ENCODE measurements around the gene C13orf46. TPM values are rescaled to one million over a fixed set of nuclear protein-coding genes. Genes with fewer than 3 reads are reported as not detected.

Gene C13orf46
- total RNA-seq, 6 experiments from 2014 or later, result 1.4 to 2.5 (median 2.0) TPM

GRCh38 chr13:113924184-113924901 lies 49.5 kb downstream of the C13orf46 start:
- no peak overlapping the region for H3K27ac Mint-ChIP-seq
- H3K4me3 Mint-ChIP-seq, result no peak overlapping the region
- DNase-seq, result no peak
- H3K36me3 Mint-ChIP-seq (ENCODE audit: low read depth), result peaks cover 54% of the 10 kb centered on the region
- peaks cover 31% of the 10 kb centered on the region for H3K9me3 Mint-ChIP-seq
- TF ChIP-seq, protein P1, sequence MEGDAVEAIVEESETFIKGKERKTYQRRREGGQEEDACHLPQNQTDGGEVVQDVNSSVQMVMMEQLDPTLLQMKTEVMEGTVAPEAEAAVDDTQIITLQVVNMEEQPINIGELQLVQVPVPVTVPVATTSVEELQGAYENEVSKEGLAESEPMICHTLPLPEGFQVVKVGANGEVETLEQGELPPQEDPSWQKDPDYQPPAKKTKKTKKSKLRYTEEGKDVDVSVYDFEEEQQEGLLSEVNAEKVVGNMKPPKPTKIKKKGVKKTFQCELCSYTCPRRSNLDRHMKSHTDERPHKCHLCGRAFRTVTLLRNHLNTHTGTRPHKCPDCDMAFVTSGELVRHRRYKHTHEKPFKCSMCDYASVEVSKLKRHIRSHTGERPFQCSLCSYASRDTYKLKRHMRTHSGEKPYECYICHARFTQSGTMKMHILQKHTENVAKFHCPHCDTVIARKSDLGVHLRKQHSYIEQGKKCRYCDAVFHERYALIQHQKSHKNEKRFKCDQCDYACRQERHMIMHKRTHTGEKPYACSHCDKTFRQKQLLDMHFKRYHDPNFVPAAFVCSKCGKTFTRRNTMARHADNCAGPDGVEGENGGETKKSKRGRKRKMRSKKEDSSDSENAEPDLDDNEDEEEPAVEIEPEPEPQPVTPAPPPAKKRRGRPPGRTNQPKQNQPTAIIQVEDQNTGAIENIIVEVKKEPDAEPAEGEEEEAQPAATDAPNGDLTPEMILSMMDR (IDR thresholded peaks at IDR 0.05), result no peak
- peaks cover 1% of the 10 kb centered on the region for H3K27me3 Mint-ChIP-seq (ENCODE audit: insufficient read depth)
- H3K4me1 Mint-ChIP-seq (ENCODE audit: low read depth), result peaks cover 34% of the 10 kb centered on the region

DNA sequence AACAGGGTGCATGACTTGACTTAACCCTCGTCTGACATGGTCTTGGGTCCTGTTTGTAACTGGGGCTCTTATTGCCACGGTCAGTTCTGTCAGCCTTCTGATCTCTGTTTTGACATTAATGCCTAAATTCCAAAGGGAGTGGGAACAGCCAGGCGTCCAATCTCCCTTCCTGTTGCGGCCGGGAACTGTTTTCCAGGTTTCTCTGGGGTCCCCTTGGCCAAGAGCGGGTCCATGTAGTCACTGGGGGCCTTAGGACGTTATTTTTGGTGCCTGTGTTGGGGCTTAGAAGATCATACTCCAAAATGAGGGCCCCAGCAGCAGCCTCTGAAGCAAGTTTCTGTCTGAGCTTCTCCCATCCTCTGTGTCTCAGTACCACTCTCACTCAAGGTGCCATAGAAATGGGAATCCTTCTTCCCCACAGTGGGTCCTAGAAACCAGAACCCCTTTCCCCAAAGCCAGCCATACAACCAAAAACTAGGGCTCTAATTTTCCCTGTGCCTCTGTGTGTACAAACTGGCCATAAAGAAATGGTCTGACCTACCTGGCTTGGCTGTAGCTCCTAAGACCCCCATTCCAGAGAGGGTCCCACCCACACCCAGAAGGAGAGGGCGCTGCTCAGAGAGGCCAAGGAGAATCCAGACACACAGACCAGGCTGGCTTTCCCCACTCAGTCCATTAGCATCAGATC lies 50.4 kb downstream of the C13orf46 start:
- Mint-ChIP-seq H3K4me3 (no peak overlapping the region), H3K4me1 (ENCODE audit: low read depth) (peaks cover 26% of the 10 kb centered on the region), H3K36me3 (ENCODE audit: low read depth) (peaks cover 54% of the 10 kb centered on the region), H3K27me3 (ENCODE audit: insufficient read depth) (peaks cover 1% of the 10 kb centered on the region), H3K9me3 (peaks cover 31% of the 10 kb centered on the region), H3K27ac (no peak overlapping the region)
- TF ChIP-seq, protein P1 (IDR thresholded peaks at IDR 0.05), result no peak
- DNase-seq, result no peak

DNA sequence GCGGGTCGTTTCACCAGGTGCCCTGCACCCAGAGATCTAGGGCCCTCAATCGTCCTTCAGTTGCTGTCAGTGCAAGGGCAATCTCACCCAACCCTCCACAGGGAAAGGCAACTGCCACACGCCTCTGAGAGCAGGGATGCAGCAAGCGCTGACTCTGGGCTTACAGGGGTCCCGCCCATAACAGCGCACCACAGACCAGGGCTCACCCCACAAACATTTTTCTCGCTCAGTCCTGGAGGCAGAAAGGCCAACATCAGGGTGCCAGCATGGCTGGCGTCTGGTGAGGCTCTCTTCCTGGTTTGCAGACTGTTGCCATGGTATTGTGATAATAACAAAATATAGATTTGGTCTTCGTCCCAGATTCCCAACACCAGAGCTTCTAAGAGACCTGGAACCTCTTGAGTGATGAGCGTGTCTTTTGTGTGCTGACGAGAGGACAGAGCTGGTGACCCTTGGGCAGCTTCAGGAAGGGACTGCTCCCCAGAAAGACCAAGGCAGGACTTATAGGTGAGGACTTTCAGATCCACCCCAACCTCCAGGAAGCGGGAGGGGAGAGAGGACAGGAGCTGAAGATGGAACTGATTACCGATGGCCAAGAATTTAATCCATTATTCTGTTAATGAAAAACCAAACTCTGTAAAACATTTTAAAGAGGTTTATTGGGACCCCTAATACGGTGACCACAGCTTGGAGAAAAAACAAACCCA lies 51.3 kb downstream of the C13orf46 start:
- Mint-ChIP-seq H3K4me1 (ENCODE audit: low read depth) (peaks cover 16% of the 10 kb centered on the region), H3K27me3 (ENCODE audit: insufficient read depth) (peaks cover 1% of the 10 kb centered on the region), H3K27ac (no peak overlapping the region), H3K4me3 (no peak overlapping the region), H3K36me3 (ENCODE audit: low read depth) (peaks cover 54% of the 10 kb centered on the region), H3K9me3 (peaks cover 31% of the 10 kb centered on the region)
- TF ChIP-seq, protein P1 (IDR thresholded peaks at IDR 0.05), result no peak
- DNase-seq, result no peak

- Mint-ChIP-seq H3K4me1 (ENCODE audit: low read depth) (peaks cover 9% of the 10 kb centered on the region), H3K27me3 (ENCODE audit: insufficient read depth) (peaks cover 1% of the 10 kb centered on the region), H3K9me3 (peaks cover 32% of the 10 kb centered on the region), H3K36me3 (ENCODE audit: low read depth) (peaks cover 53% of the 10 kb centered on the region), H3K4me3 (no peak overlapping the region), H3K27ac (no peak overlapping the region)
- no peak for DNase-seq
- TF ChIP-seq, protein P1 (IDR thresholded peaks at IDR 0.05), result no peak
These were observed 52.1 kb downstream of the C13orf46 start for GRCh38 chr13:113921763-113922162.

DNA sequence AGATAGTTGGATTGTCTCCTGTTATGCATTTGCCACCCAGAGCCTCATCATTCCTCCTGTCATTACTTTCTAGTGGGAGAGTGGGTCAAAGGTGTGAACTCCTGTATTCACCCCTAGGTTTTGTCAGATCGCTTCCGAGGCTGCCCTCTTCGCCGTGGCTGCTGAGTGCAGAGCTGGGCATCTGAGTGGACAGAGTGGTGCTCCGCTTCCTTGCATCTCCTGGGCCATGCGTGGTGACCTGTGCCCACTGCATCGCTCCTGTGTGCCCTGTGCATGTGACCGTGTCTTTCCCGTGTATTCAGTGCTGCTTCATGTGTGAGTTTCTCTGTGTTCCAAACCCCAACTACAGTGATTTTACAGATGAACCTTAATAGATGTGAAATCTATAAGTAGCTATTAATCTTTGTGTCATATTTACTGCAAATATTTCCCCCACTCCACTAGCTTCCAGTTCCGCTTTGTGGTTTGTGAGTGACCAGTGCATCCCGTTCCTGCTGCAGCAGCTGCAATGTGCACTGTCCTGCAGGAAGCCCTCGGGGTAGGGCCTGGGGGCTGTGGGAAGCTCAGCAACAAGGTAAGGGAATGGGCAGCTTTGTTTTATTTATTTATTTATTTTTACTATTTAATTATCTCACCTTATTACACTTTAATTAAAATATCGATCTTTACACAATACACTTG lies 53.1 kb downstream of the C13orf46 start:
- peaks cover 40% of the 10 kb centered on the region for H3K9me3 Mint-ChIP-seq

More for the DNA sequence above, 53.1 kb downstream of the C13orf46 start:
- Mint-ChIP-seq H3K27me3 (ENCODE audit: insufficient read depth) (peaks cover 1% of the 10 kb centered on the region), H3K36me3 (ENCODE audit: low read depth) (peaks cover 53% of the 10 kb centered on the region), H3K4me3 (no peak overlapping the region), H3K4me1 (ENCODE audit: low read depth) (peaks cover 10% of the 10 kb centered on the region), H3K27ac (no peak overlapping the region)
- no peak for DNase-seq
- TF ChIP-seq, protein P1 (IDR thresholded peaks at IDR 0.05), result no peak
